A375 (cell line): ENCODE measurements around the gene STARD13. TPM values are rescaled to one million over a fixed set of nuclear protein-coding genes. Genes with fewer than 3 reads are reported as not detected.

Experiments used
- total RNA-seq: library from RNA; depleted of rRNA; stranded (reverse); fragments of >200 nt; shearing (Covaris generic); gene quantifications from 2 replicates; pipeline ENCODE4 v1.2.3, GENCODE V29; 2014; rRNA removed

STARD13 gene, protein sequence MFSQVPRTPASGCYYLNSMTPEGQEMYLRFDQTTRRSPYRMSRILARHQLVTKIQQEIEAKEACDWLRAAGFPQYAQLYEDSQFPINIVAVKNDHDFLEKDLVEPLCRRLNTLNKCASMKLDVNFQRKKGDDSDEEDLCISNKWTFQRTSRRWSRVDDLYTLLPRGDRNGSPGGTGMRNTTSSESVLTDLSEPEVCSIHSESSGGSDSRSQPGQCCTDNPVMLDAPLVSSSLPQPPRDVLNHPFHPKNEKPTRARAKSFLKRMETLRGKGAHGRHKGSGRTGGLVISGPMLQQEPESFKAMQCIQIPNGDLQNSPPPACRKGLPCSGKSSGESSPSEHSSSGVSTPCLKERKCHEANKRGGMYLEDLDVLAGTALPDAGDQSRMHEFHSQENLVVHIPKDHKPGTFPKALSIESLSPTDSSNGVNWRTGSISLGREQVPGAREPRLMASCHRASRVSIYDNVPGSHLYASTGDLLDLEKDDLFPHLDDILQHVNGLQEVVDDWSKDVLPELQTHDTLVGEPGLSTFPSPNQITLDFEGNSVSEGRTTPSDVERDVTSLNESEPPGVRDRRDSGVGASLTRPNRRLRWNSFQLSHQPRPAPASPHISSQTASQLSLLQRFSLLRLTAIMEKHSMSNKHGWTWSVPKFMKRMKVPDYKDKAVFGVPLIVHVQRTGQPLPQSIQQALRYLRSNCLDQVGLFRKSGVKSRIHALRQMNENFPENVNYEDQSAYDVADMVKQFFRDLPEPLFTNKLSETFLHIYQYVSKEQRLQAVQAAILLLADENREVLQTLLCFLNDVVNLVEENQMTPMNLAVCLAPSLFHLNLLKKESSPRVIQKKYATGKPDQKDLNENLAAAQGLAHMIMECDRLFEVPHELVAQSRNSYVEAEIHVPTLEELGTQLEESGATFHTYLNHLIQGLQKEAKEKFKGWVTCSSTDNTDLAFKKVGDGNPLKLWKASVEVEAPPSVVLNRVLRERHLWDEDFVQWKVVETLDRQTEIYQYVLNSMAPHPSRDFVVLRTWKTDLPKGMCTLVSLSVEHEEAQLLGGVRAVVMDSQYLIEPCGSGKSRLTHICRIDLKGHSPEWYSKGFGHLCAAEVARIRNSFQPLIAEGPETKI
- total RNA-seq, result 35.3 and 48.6 TPM in 2 replicates

DNA sequence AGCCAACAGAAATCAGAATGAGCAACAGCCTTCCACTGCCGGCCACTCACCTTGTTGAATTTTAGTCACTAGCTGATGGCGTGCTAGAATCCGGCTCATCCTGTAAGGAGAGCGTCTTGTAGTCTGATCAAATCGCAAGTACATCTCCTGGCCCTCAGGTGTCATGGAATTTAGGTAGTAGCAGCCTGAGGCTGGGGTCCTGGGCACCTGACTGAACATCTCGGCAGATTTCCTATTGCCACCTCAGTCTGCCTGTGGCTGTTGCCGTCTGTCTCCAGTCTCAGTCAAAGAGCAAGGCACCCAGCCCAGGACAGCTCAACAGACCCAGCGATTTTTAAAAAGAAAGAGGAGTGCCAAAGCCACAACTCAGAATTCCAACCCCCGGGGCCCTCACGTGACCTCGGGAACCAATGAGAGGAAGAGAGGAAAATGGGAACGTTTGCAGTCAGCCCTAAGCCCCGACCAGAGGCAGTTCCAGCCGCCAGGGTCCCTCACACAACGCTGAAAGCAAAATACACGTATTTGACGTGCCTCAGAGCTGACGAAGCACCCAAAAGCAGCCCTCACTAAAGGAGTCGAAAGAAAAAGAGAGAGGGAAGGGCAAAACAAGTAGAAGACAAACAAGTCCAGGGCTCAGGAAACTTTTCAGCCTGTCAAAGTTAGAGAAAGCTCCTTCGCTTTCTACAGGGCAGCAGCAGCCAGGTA, at the start of gene STARD13:
TSS of gene STARD13 (minus strand) at position 336 of the 705 bp plus-strand sequence. CDS start at position 219, 117 bp downstream.

